ENCODE results near the gene APOBEC3C.
"Not testable (repeated sequence)": the region's sequence is repeated elsewhere in the genome, so short reads cannot be mapped to it uniquely, and the experiment has no call there.

The APOBEC3C gene

GRCh38 chr22:39043063-39043462 lies 29.0 kb downstream of the APOBEC3C start:
- DNase-seq (ENCODE audit: low read depth); H3K4me3 ChIP-seq (ENCODE audit: low read depth, low read length): not testable (repeated sequence)

GRCh38 chr22:39045136-39045535 lies 31.1 kb downstream of the APOBEC3C start:
- not testable (repeated sequence) for H3K4me3 ChIP-seq (ENCODE audit: low read depth, low read length); DNase-seq (ENCODE audit: low read depth)

- DNase-seq (ENCODE audit: low read depth); H3K4me3 ChIP-seq (ENCODE audit: low read depth, low read length): not testable (repeated sequence)
Observed at GRCh38 chr22:39049486-39049885, 35.4 kb downstream of the APOBEC3C start.

GRCh38 chr22:39051844-39052495 lies 37.9 kb downstream of the APOBEC3C start:
- not testable (repeated sequence) for DNase-seq (ENCODE audit: low read depth); H3K4me3 ChIP-seq (ENCODE audit: low read depth, low read length)

GRCh38 chr22:39055658-39056057 lies 41.6 kb downstream of the APOBEC3C start:
- no peak for DNase-seq (ENCODE audit: low read depth)
- no peak overlapping the region for H3K4me3 ChIP-seq (ENCODE audit: low read depth, low read length)

- DNase-seq (ENCODE audit: low read depth); H3K4me3 ChIP-seq (ENCODE audit: low read depth, low read length): not testable (repeated sequence)
Observed at GRCh38 chr22:39061290-39061689, 47.2 kb downstream of the APOBEC3C start.

GRCh38 chr22:39061951-39062350 lies 47.9 kb downstream of the APOBEC3C start:
- H3K4me3 ChIP-seq (ENCODE audit: low read depth, low read length); DNase-seq (ENCODE audit: low read depth): not testable (repeated sequence)

- DNase-seq (ENCODE audit: low read depth); H3K4me3 ChIP-seq (ENCODE audit: low read depth, low read length): not testable (repeated sequence)
Observed at GRCh38 chr22:39063904-39064303, 49.8 kb downstream of the APOBEC3C start.

GRCh38 chr22:39066442-39067276 lies 52.6 kb downstream of the APOBEC3C start:
- not testable (repeated sequence) for DNase-seq (ENCODE audit: low read depth); H3K4me3 ChIP-seq (ENCODE audit: low read depth, low read length)

- no peak overlapping the region for H3K4me3 ChIP-seq (ENCODE audit: low read depth, low read length)
- no peak for DNase-seq (ENCODE audit: low read depth)
Observed at GRCh38 chr22:39068033-39068785, 54.2 kb downstream of the APOBEC3C start.
